Sciatic nerve (tissue), 2 donors: ENCODE measurements around the gene ZNF142. TPM values are rescaled to one million over a fixed set of nuclear protein-coding genes. Genes with fewer than 3 reads are reported as not detected.

Source experiments
- ATAC-seq: fragments of 200-7000 bp; cut with Tn5 transposase; one replicate; pipeline ENCODE4 v1.9.1; 2020; ENCODE audit warnings: mild to moderate bottlenecking, moderate library complexity
- DNase-seq: peaks from one replicate; pipeline ENCODE4 v3.0.0-alpha.2; 2020; ENCODE audit warnings: low spot score
- intact Hi-C: fragments of 100-400 bp; cut with DNase I; formaldehyde crosslinking; loops from one replicate; pipeline ENCODE4 v1.14.2; 2022
- total RNA-seq: library from RNA; stranded (reverse); fragmentation: NEBNext Ultra II Directional; extraction: Animal tissue kit (Norgen Biotek cat#: 25700); gene quantifications from one replicate; pipeline ENCODE4 v1.2.1, GENCODE V29; 2021
- donor health status: DM: no; HTN: no; CAD: no.
- donor health status: DM: no; HTN: no; CAD: no.

ZNF142 gene
- total RNA-seq, 1 donor from 2014 or later = 32.1 TPM

DNA sequence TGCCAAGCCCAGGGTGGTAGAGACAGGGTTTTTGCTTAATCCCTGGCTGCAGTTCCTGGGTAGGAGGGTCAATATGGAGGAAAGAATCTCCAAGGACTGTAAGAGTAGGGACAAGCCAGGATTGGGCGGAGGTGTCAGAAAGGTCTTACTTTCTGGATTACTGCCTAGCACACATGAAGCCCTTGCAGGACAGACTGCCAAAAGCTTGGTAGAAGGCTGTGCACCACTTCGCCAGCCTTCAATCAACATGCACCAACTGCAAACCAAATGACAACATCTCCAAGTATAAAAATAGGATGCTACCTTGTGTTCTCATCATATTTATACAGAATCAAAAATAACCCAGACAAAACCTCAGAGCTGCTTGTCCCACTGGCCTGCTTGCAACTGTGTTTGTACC is 3.7 kb downstream of the ZNF142 start:
- no peak for DNase-seq
- no peak for ATAC-seq
- intact Hi-C loops = no loop called here

DNA sequence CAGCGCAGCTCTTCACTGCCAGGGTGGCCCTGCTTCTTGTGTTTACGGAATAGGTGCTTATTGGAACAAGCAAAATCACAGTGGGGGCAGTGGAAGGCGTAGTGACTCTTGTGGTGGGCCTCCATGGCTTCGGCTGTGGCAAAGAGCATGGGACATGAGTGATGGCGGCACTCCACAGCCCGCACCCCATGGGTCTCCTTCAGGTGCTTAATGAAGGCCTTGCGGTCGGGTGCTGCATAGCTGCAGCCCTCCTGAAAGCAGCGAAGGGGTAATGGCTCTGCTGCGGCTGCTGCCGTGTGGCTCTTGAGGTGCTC is 10.7 kb downstream of the ZNF142 start:
- intact Hi-C loops = no loop called here
- no peak for ATAC-seq
- DNase-seq = no peak

DNA sequence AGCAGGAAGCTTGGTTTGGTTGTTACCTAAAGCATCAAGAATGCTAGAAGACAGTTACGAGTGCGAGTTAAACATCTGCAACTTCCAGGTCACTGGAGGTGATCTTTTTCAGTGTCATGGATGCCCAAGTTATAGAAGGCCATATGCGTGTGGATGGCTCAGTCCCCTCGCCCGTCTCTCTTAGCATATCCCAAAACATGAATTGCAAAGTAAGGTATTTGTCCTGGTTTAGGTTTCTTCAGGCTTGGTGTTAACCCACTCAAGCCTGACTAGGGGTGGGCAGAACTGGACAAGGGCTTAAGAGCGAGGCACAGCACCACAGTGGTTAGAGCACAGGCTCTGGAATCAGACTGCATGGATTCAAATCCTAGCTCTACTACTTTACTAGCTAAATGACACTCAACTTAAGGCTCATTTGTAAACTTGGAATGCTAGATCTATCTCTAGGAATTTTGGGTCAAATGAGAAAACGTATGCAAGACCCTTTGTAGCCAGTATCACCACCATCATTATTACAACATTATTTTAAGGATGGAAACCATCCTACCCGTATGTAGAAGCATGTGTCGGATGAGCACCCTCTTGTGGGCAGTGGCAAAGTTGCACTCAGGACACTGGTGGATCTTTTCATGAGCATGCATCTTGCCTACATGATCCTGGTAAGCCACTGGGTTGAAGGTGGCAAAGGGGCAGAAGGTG is 11.2 kb downstream of the ZNF142 start:
- DNase-seq = peak; percentile 74
- ATAC-seq = peak; percentile 64
- intact Hi-C loops = no loop called here

DNA sequence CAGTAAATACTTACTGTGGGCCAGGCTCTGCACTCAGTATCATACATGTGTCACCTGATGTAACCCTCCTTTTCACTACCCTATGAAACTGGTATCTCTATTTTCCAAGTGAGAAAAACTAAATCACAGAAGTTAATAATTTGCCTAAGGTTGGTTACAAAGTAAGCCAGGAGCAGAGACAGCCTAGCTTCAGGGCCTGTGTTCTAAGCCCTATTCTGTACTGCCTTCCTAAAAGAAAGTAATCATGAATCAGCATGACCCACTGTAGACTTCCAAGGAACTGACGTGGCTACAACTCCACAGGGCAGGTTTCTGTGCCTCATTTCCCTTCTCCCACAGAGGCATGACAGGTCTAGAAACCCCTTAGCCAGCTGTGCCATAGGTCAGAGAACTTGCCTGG is 14.3 kb downstream of the ZNF142 start:
- no peak for ATAC-seq
- no peak for DNase-seq
- intact Hi-C loops = no loop called here

DNA sequence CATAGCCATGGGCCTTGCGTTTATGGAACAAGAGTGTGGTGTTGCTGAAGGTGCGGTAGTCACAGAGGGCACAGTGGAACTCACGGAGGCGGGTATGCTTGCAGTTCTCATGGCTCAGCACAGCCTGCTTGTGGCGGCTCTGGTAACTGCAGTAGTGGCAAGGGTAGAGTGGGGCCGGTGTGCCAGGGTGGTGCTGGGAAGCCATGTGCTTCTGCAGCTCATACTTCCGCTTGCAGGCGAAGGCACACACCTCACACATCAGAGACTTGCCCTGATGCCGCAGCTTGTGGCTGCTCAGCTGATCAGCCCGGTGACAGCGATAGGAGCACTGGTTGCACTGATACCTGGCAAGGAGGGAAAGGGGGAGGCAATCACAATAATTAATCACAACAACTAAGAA is 14.7 kb downstream of the ZNF142 start:
- intact Hi-C loops = no loop called here
- DNase-seq (no peak), ATAC-seq (no peak)

DNA sequence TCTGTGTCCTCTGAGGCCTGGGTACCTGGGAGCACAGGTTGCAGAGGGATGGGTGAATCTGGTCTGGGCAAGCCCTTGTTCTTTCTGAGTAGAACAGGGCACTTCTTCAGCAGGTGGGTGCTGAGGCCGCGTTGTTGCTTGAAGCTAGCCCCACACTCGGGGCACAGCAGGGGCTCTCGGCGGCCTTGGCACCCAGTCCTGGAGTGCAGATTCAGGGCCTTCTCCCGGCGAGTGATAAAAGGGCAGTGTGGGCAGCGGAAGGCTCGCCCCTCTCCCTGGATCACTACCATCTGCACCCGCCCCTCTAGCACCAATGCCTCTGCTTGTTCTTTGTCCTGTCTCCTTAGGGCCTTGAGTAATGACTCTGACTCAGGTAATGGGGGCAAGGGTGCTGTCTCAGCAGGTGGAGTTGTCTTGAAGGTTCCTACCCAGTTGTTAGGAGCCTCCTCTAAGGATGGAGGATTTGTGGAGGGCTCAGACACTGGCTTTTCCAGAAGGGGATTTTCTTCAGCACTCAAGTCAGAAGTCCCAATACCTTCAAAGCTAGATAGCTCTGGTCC is 15.6 kb downstream of the ZNF142 start:
- intact Hi-C loops = no loop called here
- ATAC-seq = no peak
- no peak for DNase-seq

DNA sequence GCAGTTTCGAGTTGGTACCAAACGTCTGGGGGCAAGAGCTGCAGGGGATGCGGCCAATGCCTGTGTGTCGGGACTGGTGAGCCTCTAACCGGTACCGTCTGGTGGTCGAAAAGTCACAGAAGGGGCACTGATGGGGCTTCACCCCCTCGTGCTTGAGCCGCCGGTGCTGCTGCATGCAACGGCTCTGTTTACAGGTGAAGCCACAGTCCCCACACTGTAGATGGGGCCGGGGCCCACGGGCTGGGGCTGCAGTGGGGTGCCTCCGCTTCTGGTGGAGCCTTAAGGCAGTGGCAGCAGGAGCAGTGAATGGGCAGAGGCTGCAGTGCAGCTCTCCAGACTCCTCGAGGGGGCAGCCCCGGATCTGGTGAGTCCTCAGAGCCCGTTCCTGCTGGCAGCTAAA is 16.6 kb downstream of the ZNF142 start:
- intact Hi-C loops = no loop called here
- ATAC-seq (peak; percentile 30), DNase-seq (no peak)

DNA sequence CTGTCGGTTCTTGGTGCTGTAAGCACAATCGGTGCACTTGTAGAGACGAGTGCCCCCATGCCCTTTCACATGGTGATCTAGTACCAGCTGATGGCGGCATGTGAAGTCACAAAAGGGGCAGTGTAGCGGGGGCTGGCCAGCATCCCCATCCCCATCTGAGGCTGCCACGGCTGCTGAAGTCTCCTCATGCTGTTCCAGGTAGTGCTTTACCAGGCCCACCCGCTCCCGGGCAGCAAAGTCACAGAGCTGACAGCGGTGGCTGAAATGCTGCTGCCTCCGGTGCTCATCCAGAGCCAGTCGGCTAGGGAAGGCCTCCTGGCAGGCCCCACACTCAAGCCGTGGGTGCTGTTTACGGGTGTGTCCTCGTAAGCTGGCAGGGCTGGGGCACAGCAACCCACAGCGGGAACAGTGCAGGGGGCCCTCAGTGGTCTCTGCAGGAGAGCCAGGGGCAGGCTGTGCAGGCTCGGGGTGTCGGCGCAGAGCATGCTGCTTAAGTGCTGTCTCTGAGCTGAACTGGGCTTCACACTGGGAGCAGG is 17.2 kb downstream of the ZNF142 start:
- DNase-seq (no peak), ATAC-seq (no peak)
- intact Hi-C loops = no loop called here

DNA sequence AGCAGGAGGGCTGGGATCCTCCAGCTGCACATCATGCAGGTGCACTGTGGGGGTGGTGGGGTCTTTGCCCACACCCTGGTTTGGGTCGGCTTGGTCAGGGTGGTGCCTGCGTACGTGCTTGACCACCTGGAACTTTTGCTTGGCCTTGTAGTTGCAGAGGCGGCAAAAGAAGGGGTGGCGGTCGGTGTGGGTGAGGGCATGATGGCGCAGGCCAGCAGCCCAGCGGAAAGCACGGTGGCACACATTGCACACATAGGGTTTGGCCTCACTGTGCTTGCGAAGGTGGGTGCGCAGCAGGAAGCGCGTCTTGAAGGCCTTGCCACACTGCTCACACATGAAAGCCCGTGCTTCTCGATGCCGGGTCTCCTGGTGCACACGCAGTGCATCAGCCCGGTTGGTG is 21.1 kb downstream of the ZNF142 start:
- no peak for DNase-seq
- intact Hi-C loops = no loop called here
- ATAC-seq = no peak

DNA sequence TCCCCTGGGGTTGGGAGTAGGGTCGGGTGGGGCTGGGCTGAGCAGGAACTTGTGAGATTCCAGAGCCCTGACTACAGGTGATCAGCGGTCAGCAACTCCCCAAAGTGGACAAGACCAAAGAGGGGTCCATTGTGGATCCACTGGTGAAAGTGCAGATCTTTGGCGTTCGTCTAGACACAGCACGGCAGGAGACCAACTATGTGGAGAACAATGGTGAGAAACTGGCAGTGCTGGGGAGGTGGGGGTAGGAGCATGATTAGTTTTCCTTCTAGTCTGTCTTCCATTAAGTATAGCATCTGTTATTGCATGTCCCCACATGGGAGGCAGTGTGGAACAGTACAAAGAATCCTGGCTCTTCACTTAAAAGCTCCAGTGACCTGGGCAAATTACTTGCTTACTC is 23.7 kb downstream of the ZNF142 start:
- DNase-seq = no peak
- intact Hi-C loops = no loop called here
- ATAC-seq = no peak

DNA sequence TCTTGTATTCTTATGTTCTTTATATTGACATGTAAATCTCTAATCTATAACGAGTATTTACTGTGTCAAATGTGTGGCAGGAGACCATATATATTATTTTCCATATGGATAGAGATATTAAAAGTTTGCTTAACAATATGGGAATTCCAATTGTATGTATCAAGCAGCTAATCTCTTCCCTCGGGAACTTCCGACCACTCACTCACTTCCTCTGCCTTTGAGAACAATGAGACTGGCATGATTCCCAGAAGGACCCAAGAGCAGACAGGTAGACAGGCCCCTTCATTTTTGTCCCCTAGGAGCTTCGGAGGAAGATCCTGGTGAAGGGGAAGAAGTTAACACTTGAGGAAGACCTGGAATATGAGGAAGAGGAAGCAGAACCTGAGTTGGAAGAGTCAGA is 27.6 kb downstream of the ZNF142 start:
- intact Hi-C loops = no loop called here
- ATAC-seq (no peak), DNase-seq (no peak)

DNA sequence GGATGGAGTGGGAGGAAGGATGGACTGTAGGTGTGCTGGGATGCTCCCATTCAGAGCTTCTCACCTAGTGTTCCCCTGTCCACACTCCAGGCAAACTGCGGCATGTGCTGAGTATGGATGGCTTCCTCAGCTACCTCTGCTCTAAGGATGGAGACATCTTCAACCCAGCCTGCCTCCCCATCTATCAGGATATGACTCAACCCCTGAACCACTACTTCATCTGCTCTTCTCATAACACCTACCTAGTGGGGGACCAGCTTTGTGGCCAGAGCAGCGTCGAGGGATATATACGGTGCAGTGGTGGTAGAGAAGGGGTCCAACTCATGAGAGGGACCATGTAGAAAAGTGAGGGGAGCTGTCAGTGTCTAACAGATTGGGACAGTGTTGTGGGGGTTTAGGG is 31.5 kb downstream of the ZNF142 start:
- DNase-seq = no peak
- no peak for ATAC-seq
- intact Hi-C loops = no loop called here

DNA sequence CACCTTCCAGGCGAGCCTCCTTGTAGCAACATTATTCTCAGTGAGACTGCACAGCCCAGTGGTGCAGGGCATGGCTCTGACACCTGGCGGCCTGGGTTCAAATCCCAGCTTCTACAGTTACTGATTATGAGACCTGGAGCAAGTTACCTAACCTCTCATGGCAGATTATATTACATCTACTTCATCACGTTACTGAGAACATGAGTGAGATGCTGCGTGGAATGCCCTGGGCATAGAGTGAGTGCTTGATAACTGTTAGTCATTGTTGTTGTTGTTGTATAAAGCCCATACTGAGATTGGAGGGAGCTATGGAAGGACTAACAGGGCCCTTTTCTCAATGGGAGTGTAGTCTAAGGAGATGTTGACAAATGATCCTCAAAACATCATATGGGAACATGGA is 33.1 kb downstream of the ZNF142 start:
- ATAC-seq = no peak
- DNase-seq = no peak
- intact Hi-C loops = no loop called here

DNA sequence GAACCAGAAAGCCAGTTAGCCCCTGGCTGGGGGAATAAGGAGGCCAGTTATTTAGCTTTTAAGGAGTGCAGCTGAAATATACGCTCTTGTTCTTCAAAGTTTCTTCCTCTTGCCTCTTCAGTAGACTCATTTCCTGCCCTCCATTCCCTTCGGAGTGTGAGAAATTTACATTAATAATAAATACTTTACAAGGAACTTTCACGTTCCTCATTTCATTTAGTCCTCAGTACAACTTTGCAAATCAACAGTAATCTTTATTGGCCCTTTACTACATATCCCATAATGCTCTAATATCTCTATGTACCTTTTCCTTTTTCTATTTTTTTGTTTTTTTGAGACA is 36.1 kb downstream of the ZNF142 start:
- ATAC-seq = no peak
- DNase-seq = no peak
- intact Hi-C loops = no loop called here

DNA sequence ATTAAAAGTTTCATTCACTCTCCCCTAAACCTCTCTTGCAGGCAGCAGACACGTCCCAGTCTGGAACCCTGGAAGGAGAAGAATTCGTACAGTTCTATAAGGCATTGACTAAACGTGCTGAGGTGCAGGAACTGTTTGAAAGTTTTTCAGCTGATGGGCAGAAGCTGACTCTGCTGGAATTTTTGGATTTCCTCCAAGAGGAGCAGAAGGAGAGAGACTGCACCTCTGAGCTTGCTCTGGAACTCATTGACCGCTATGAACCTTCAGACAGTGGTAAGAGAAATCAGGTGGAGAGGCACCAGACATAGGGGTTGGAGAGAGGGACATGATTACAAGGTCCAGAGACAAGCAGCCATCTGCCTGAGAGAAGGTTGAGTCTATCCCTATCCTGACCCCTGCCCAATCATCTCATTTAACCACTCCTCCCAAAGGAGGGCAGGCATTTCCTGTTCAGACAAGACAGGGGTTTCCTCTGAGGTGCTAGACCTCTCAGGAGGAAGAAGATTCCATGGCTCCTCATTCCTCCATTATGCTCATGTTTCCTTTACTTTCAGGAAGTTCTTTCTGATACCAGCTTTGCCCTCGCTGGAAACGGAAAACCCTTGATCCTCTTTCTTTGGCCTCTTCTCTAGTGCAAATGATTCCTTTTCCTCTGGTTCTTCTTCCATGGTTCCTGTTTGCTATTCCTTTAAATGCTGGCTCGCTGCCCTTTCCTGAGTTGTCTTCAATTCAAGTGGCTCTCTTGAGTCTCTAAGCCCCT is 36.6 kb downstream of the ZNF142 start:
- ATAC-seq (no peak), DNase-seq (no peak)
- intact Hi-C loops = no loop called here

DNA sequence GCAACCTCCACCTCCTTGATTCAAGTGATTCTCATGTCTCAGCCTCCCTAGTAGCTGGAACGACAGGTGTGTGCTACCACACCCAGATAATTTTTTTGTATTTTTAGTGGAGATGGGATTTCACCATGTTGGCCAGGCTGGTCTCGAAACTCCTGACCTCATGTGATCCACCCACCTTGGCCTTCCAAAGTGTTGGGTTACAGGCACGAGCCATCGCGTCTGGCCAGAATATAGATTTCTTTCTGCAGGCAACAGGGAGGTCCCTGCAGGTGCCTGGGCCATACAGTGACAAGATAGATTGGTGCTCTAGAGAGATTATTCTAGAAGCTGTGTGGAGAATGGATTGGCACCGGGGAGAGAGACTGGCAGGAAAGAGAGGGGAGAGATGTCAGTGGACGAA is 38.4 kb downstream of the ZNF142 start:
- intact Hi-C loops = no loop called here
- no peak for DNase-seq
- ATAC-seq = no peak

DNA sequence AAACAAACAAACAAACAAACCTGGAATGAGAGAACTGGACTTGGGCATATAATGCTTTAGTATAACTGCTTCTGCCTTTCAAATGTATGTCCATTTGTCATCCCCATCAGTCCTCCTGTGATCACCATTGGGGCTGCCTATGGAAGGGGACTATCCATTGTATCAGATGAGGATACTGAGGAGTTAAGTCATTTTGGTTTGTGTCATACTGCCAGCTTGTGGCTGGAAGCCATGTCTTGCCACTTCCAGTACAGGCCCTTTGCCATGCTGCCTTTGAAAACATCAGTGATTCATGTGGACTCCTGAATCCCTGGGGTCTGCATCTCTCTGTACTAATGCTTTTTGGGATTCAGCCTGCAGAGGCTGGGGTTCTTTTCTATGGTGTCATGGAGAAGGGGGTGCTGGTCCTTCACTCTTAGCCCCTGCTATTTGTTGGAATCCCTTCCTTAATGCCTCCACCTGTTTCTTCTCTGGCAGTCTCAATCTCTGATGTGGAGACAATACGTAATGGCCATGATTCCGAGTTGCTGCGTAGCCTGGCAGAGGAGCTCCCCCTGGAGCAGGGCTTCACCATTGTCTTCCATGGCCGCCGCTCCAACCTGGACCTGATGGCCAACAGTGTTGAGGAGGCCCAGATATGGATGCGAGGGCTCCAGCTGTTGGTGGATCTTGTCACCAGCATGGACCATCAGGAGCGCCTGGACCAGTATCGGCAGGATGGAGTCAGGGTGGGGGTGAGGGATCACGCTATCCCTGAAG is 41.1 kb downstream of the ZNF142 start:
- no peak for DNase-seq
- peak; percentile 26 for ATAC-seq
- intact Hi-C loops = no loop called here

DNA sequence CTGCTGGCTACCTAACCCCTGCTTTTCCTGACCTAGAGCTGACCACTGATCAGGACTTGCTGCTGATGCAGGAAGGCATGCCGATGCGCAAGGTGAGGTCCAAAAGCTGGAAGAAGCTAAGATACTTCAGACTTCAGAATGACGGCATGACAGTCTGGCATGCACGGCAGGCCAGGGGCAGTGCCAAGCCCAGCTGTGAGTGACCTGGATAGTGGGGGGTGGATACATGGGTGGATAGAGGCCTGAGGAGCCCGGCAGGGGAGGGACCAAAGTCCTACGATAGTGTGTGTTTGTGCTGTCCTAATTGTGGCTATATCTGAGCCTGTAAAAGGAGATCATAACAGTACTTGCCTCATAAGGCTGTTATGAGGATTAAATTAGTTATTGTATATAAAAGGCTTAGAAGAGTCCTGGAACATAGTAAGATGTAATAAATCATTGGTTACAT is 43.5 kb downstream of the ZNF142 start:
- ATAC-seq (no peak), DNase-seq (no peak)
- intact Hi-C loops = no loop called here

DNA sequence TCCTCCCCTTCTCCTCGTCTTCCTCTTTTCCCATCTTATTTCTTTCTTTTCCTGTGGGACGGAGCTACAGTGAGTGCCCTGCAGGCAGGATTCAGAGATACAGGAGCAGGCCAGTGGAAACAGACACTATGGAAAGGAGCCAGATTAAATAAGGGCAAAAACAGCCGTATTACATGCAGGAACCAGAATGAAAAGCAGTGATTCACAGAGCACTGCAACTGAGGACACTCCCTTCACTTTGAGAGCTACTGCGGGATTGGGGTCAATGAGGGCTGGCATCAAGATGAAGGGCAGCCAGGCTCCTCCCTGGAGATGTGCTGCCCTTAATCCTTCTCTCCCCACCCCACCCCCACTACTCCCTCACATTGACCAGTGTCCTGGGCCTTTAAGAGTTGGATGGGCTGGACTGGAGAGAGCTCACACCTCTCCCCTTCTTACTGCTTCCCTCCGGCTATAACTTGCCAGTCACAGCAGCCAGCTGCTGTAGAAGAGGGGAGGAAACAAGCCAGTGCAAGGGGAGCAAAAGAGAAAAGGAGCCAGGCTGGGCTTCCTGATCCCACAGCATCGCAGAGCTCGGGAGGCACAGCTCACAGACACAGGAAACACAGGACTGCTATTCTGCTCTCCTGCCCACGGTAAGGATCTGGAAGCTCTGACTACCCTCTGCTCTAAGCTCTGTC is 51.8 kb downstream of the ZNF142 start, which contains the start of gene PLCD4:
TSS of gene PLCD4 (plus strand) at position 464 of the 680 bp plus-strand sequence. CDS start 7,841 bp downstream, outside the sequence.
- DNase-seq (peak; percentile 62), ATAC-seq (peak; percentile 92)
- intact Hi-C loops = no loop called here
